Ishikawa (cell line): Measurements from ENCODE around the gene PPP1R13B.

Source experiments
- CREB1 ChIP-seq: IDR thresholded peaks from 2 replicates; pipeline ENCODE4 v1.6.1; 2012; ENCODE audit warnings: low read depth
- EGR1 ChIP-seq: IDR thresholded peaks from 2 replicates; pipeline ENCODE4 v1.6.1; 2012
- RAD21 ChIP-seq: IDR thresholded peaks from 2 replicates; pipeline ENCODE4 v1.6.1; 2012; ENCODE audit warnings: low read depth
- TAF1 ChIP-seq: IDR thresholded peaks from 2 replicates; pipeline ENCODE4 v1.6.1; 2012; ENCODE audit warnings: low read depth, mild to moderate bottlenecking

DNA sequence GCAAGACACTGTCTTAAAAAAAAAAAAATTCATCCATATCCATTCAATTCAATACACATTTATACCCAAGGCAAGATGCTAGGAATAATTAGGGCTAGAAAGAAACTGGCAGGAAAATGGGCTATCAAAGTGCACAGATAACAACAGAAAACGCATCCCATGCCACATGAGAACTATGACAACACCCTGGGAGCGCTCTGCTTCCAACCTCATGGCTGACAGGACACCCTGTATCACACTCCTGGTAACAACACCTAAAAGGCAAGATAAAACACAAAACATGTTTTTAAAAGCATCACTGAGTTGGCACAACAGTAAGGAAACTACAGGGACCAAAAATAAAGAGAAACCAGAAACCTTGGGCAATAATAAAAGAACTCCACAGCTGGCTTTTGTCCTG, 76.9 kb downstream of the PPP1R13B start:
- TF ChIP-seq TAF1 (no peak), RAD21 (no peak), EGR1 (no peak), CREB1 (no peak)
